Neural cell (in vitro differentiated cells): ENCODE results near the gene AHCTF1. TPM values are rescaled to one million over a fixed set of nuclear protein-coding genes. Genes with fewer than 3 reads are reported as not detected.

Source experiments
- H2AFZ ChIP-seq: fragments of 200-600, 300-800 bp; sonication (generic), shearing (Covaris generic); 2 replicates; pipeline ENCODE4 v1.6.0; 2014; ENCODE audit warnings: low read depth, mild to moderate bottlenecking, antibody characterized with exemption, low read length, moderate library complexity
- H3F3A ChIP-seq: fragments of 200-600 bp; shearing (Covaris generic); 2 replicates; pipeline ENCODE4 v1.6.1; 2016; ENCODE audit warnings: mild to moderate bottlenecking, moderate library complexity, mixed read lengths, antibody characterized with exemption, low read length; ENCODE audit not compliant: insufficient read depth, poor library complexity, severe bottlenecking
- H3K27ac ChIP-seq: fragments of 200-600, 300-800 bp; sonication (generic), shearing (Covaris generic); 2 replicates; pipeline ENCODE4 v1.5.1; 2014; ENCODE audit warnings: mild to moderate bottlenecking, low read length, moderate library complexity
- H3K27me3 ChIP-seq: fragments of 300-800, 200-600 bp; sonication (generic), shearing (Covaris generic); 2 replicates; pipeline ENCODE4 v1.6.0; 2014; ENCODE audit warnings: mild to moderate bottlenecking, low read depth, low read length, moderate library complexity; ENCODE audit not compliant: insufficient read depth
- H3K36me3 ChIP-seq: fragments of 300-800, 200-600 bp; sonication (generic), shearing (Covaris generic); 2 replicates; pipeline ENCODE4 v1.5.1; 2014; ENCODE audit warnings: mild to moderate bottlenecking, antibody characterized with exemption, low read length, moderate library complexity; ENCODE audit not compliant: insufficient read depth
- H3K4me2 ChIP-seq: fragments of 300-800, 200-600 bp; sonication (generic), shearing (Covaris generic); 2 replicates; pipeline ENCODE4 v1.6.0; 2014; ENCODE audit warnings: mild to moderate bottlenecking, low read length
- H3K4me3 ChIP-seq: fragments of 300-800, 200-600 bp; sonication (generic), shearing (Covaris generic); 2 replicates; pipeline ENCODE4 v1.5.1; 2014; ENCODE audit warnings: mild to moderate bottlenecking, low read length, moderate library complexity
- H3K79me2 ChIP-seq: fragments of 200-600 bp; shearing (Covaris generic); replicated peaks from 2 replicates; pipeline ENCODE4 v1.6.0; 2014; ENCODE audit warnings: mild to moderate bottlenecking, low read length, moderate library complexity; ENCODE audit not compliant: insufficient read depth
- H3K9ac ChIP-seq: fragments of 300-800, 200-600 bp; sonication (generic), shearing (Covaris generic); 2 replicates; pipeline ENCODE4 v1.6.1; 2016; ENCODE audit warnings: mild to moderate bottlenecking, low read length, mixed read lengths
- H3K9me2 ChIP-seq: fragments of 200-600 bp; shearing (Covaris generic); 2 replicates; pipeline ENCODE4 v1.6.1; 2016; ENCODE audit warnings: mild to moderate bottlenecking, low read length, mixed read lengths; ENCODE audit not compliant: insufficient read depth
- H3K9me3 ChIP-seq: fragments of 200-600, 300-800 bp; sonication (generic), shearing (Covaris generic); 2 replicates; pipeline ENCODE4 v1.6.1; 2016; ENCODE audit warnings: mild to moderate bottlenecking, mixed run types, low read length, moderate library complexity, mixed read lengths
- H4K20me1 ChIP-seq: fragments of 200-600 bp; shearing (Covaris generic); 2 replicates; pipeline ENCODE4 v1.6.1; 2016; ENCODE audit warnings: mild to moderate bottlenecking, mixed run types; ENCODE audit not compliant: insufficient read depth
- CTCF ChIP-seq: fragments of 450-650 bp; IDR thresholded peaks from 2 replicates; pipeline ENCODE4 v1.5.1; 2014; ENCODE audit warnings: antibody characterized with exemption, mild to moderate bottlenecking, moderate library complexity; ENCODE audit not compliant: poor library complexity, severe bottlenecking
- EP300 ChIP-seq: fragments of 450-650 bp; conservative IDR thresholded peaks from 2 replicates; pipeline ENCODE4 v1.6.1; 2014; ENCODE audit warnings: antibody characterized with exemption, mild to moderate bottlenecking, moderate library complexity; ENCODE audit not compliant: poor library complexity, severe bottlenecking
- EZH2 ChIP-seq: fragments of 200-600, 300-800 bp; shearing (Covaris generic), sonication (generic); IDR thresholded peaks from 2 replicates; pipeline ENCODE4 v1.6.1; 2014; ENCODE audit warnings: antibody characterized with exemption, low read length, borderline replicate concordance, mild to moderate bottlenecking; ENCODE audit not compliant: insufficient read depth, poor library complexity, severe bottlenecking
- MXI1 ChIP-seq: fragments of 450-650 bp; conservative IDR thresholded peaks from 2 replicates; pipeline ENCODE4 v1.6.1; 2014; ENCODE audit warnings: antibody characterized with exemption, mild to moderate bottlenecking; ENCODE audit not compliant: poor library complexity, severe bottlenecking
- POLR2AphosphoS5 ChIP-seq: IDR thresholded peaks from 2 replicates; pipeline ENCODE4 v1.6.1; 2012
- RAD21 ChIP-seq: fragments of 450-650 bp; conservative IDR thresholded peaks from 2 replicates; pipeline ENCODE4 v1.6.1; 2014; ENCODE audit warnings: antibody characterized with exemption, mild to moderate bottlenecking, moderate library complexity
- REST ChIP-seq: IDR thresholded peaks from 2 replicates; pipeline ENCODE4 v1.6.1; 2012; ENCODE audit warnings: borderline replicate concordance
- SMC3 ChIP-seq: fragments of 450-650 bp; conservative IDR thresholded peaks from 2 replicates; pipeline ENCODE4 v1.6.1; 2014; ENCODE audit warnings: antibody characterized with exemption, mild to moderate bottlenecking, moderate library complexity; ENCODE audit not compliant: poor library complexity
- TAF1 ChIP-seq: IDR thresholded peaks from 2 replicates; pipeline ENCODE4 v1.6.1; 2012; ENCODE audit warnings: low read depth
- polyA plus RNA-seq: library from polyadenylated mRNA; depleted of rRNA; stranded (reverse); fragments of >200 nt; gene quantifications from 2 replicates; pipeline ENCODE4 v1.2.3, GENCODE V29; 2014

AHCTF1 gene
- polyA plus RNA-seq, 1 donor from 2014 or later, result 27.1 TPM

GRCh38 chr1:246901874-246902273 lies 29.9 kb downstream of the AHCTF1 start:
- Histone ChIP-seq H3K9ac (no peak overlapping the region), H3K4me3 (no peak overlapping the region), H3K9me3 (no peaks in the 10 kb centered on the region), H2AFZ (no peak overlapping the region), H3F3A (no peaks in the 10 kb centered on the region), H3K9me2 (no peaks in the 10 kb centered on the region), H3K79me2 (no peaks in the 10 kb centered on the region), H3K4me2 (no peak overlapping the region), H3K27me3 (no peaks in the 10 kb centered on the region), H3K27ac (no peak overlapping the region), H3K36me3 (no peaks in the 10 kb centered on the region), H4K20me1 (no peaks in the 10 kb centered on the region)
- TF ChIP-seq POLR2AphosphoS5 (no peak), REST (no peak), EP300 (no peak), TAF1 (no peak), RAD21 (no peak), MXI1 (no peak)

GRCh38 chr1:246897302-246897701 lies 34.4 kb downstream of the AHCTF1 start:
- Histone ChIP-seq H3K27ac (no peak overlapping the region), H4K20me1 (no peaks in the 10 kb centered on the region), H3K9me3 (no peaks in the 10 kb centered on the region), H3K4me3 (no peak overlapping the region), H3K9me2 (no peaks in the 10 kb centered on the region), H3K9ac (no peak overlapping the region), H3K79me2 (no peaks in the 10 kb centered on the region), H3K27me3 (no peaks in the 10 kb centered on the region), H3K4me2 (no peak overlapping the region), H3F3A (no peaks in the 10 kb centered on the region), H3K36me3 (peaks cover 12% of the 10 kb centered on the region), H2AFZ (no peak overlapping the region)
- no peak for TF ChIP-seq REST

- no peaks in the 10 kb centered on the region for H3K9me2 ChIP-seq
- peaks cover 25% of the 10 kb centered on the region for H3K36me3 ChIP-seq
- H2AFZ ChIP-seq, result no peak overlapping the region
- no peaks in the 10 kb centered on the region for H4K20me1 ChIP-seq
- H3K9ac ChIP-seq, result no peak overlapping the region
- H3K27ac ChIP-seq, result no peak overlapping the region
- H3K79me2 ChIP-seq, result no peaks in the 10 kb centered on the region
- no peak overlapping the region for H3K4me2 ChIP-seq
- no peaks in the 10 kb centered on the region for H3F3A ChIP-seq
- H3K27me3 ChIP-seq, result no peaks in the 10 kb centered on the region
- no peak overlapping the region for H3K4me3 ChIP-seq
- H3K9me3 ChIP-seq, result no peaks in the 10 kb centered on the region
- TF ChIP-seq CTCF (no peak), SMC3 (no peak), REST (no peak), MXI1 (no peak), EZH2 (no peak), TAF1 (no peak)
Measured at GRCh38 chr1:246893191-246893939, 38.4 kb downstream of the AHCTF1 start.
